Loucy (cell line): ENCODE results near the gene SPINK7.

Experiments
- EZH2phosphoT487 ChIP-seq: fragments of 200-600 bp; IDR thresholded peaks from 2 replicates; pipeline ENCODE4 v1.6.1; 2018; ENCODE audit warnings: antibody characterized with exemption, mild to moderate bottlenecking, moderate library complexity, borderline replicate concordance
- TF ChIP-seq, protein P1 (sequence below): fragments of 200-600 bp; sonication (generic); conservative IDR thresholded peaks from 2 replicates; pipeline ENCODE4 v1.5.1; 2014; ENCODE audit warnings: mild to moderate bottlenecking, antibody characterized with exemption, low read length

DNA sequence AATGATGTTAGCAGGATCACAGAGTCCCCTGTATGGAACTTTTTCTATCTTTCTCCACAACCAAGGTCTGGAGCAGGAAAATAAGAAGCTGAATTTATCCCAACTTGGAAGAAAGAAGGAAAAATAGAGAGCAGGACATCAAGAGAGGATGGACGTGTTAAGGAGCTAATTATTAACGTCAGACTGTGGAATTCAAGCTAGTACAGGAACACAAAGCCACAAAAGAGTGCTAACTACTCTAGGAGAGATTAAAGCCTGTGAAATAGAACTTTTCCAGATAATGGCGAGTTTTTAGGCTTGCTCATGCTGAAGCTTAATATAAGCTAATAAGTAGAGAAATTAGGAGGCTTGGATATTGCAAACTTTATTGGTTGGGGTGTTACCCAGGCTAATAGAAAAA is 44.3 kb upstream of the SPINK7 start:
- TF ChIP-seq, protein P1, sequence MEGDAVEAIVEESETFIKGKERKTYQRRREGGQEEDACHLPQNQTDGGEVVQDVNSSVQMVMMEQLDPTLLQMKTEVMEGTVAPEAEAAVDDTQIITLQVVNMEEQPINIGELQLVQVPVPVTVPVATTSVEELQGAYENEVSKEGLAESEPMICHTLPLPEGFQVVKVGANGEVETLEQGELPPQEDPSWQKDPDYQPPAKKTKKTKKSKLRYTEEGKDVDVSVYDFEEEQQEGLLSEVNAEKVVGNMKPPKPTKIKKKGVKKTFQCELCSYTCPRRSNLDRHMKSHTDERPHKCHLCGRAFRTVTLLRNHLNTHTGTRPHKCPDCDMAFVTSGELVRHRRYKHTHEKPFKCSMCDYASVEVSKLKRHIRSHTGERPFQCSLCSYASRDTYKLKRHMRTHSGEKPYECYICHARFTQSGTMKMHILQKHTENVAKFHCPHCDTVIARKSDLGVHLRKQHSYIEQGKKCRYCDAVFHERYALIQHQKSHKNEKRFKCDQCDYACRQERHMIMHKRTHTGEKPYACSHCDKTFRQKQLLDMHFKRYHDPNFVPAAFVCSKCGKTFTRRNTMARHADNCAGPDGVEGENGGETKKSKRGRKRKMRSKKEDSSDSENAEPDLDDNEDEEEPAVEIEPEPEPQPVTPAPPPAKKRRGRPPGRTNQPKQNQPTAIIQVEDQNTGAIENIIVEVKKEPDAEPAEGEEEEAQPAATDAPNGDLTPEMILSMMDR: no peak
- no peak for TF ChIP-seq EZH2phosphoT487
